Fibroblast of lung (primary cell): ENCODE results near the gene POLR1D. TPM values are rescaled to one million over a fixed set of nuclear protein-coding genes. Genes with fewer than 3 reads are reported as not detected.

Experiments
- DNase-seq, 2 donors: peaks; one replicate each; pipeline versions ENCODE4 v3.0.0 to v3.0.0-alpha.2; 2010; ENCODE audit warnings: low read depth in 2 of 2
- H2AFZ ChIP-seq: 2 replicates; pipeline ENCODE4 v1.5.1; 2012; ENCODE audit warnings: low read length, control low read depth, inconsistent platforms
- H3K27ac ChIP-seq: 2 replicates; pipeline ENCODE4 v1.5.1; 2011; ENCODE audit warnings: low read length, control low read depth; ENCODE audit not compliant: insufficient read depth
- H3K27me3 ChIP-seq: 2 replicates; pipeline ENCODE4 v1.5.1; 2011; ENCODE audit warnings: mild to moderate bottlenecking, low read length; ENCODE audit not compliant: control insufficient read depth, insufficient read depth
- H3K36me3 ChIP-seq: 2 replicates; pipeline ENCODE4 v1.5.1; 2011; ENCODE audit warnings: low read length; ENCODE audit not compliant: control insufficient read depth, insufficient read depth
- H3K4me1 ChIP-seq: 2 replicates; pipeline ENCODE4 v1.5.1; 2011; ENCODE audit warnings: low read length; ENCODE audit not compliant: control insufficient read depth, insufficient read depth; ENCODE audit errors: extremely low read depth
- H3K4me2 ChIP-seq: 2 replicates; pipeline ENCODE4 v1.5.1; 2011; ENCODE audit warnings: low read length, control low read depth; ENCODE audit not compliant: insufficient read depth; ENCODE audit errors: extremely low read depth
- H3K4me3 ChIP-seq, 4 experiments: fragments of 200-600 bp in 1 of 4; sonication (generic) in 1 of 4; replicated peaks in 1 of 4; 2 replicates each; pipeline ENCODE4 v1.5.1; 2011 to 2016; ENCODE audit warnings: low read length in 4 of 4, low read depth in 3 of 4, mild to moderate bottlenecking in 3 of 4, control low read depth in 2 of 4, inconsistent platforms in 1 of 4, mixed read lengths in 1 of 4; ENCODE audit not compliant: insufficient read depth in 1 of 4; ENCODE audit errors: control extremely low read depth in 1 of 4
- H3K79me2 ChIP-seq: 2 replicates; pipeline ENCODE4 v1.5.1; 2012; ENCODE audit warnings: mild to moderate bottlenecking, low read length, inconsistent platforms; ENCODE audit not compliant: control insufficient read depth, insufficient read depth
- H3K9ac ChIP-seq: 2 replicates; pipeline ENCODE4 v1.5.1; 2011; ENCODE audit warnings: mild to moderate bottlenecking, low read length, control low read depth; ENCODE audit not compliant: insufficient read depth
- H3K9me3 ChIP-seq: 2 replicates; pipeline ENCODE4 v1.5.1; 2012; ENCODE audit warnings: low read depth, low read length; ENCODE audit not compliant: control insufficient read depth, insufficient read depth
- H4K20me1 ChIP-seq: 2 replicates; pipeline ENCODE4 v1.5.1; 2011; ENCODE audit warnings: low read length; ENCODE audit not compliant: control insufficient read depth, insufficient read depth; ENCODE audit errors: extremely low read depth
- EZH2 ChIP-seq: IDR thresholded peaks from 2 replicates; pipeline ENCODE4 v1.5.1; 2012; ENCODE audit warnings: low read length, control low read depth, mild to moderate bottlenecking; ENCODE audit errors: missing control alignments
- polyA plus RNA-seq, 2 donors: library from polyadenylated mRNA; depleted of rRNA in 1 of 2; stranded (reverse) in 1 of 2; unstranded in 1 of 2; fragments of >200 nt; gene quantifications; 2 replicates each; pipeline ENCODE4 v1.2.1, GENCODE V29; 2011 to 2012; ENCODE audit warnings: missing spikeins in 1 of 2
- total RNA-seq: library from RNA; depleted of rRNA; stranded (reverse); fragments of >200 nt; gene quantifications from 2 replicates; pipeline ENCODE4 v1.2.1, GENCODE V29; 2014
- TF ChIP-seq, protein P1 (sequence below), 2 donors: IDR thresholded peaks in 1 of 2; conservative IDR thresholded peaks in 1 of 2; 1 replicate in 1 of 2; 2 replicates in 1 of 2; pipeline ENCODE4 v1.5.1; 2011 to 2012; ENCODE audit warnings: low read length in 2 of 2, control low read depth in 1 of 2, inconsistent platforms in 1 of 2, low read depth in 1 of 2, mild to moderate bottlenecking in 1 of 2

Gene POLR1D
- total and polyA plus RNA-seq, 2 donors (not counting 1 experiment from before 2014, with no cell fraction given), result 84.6 to 96.0 TPM

DNA sequence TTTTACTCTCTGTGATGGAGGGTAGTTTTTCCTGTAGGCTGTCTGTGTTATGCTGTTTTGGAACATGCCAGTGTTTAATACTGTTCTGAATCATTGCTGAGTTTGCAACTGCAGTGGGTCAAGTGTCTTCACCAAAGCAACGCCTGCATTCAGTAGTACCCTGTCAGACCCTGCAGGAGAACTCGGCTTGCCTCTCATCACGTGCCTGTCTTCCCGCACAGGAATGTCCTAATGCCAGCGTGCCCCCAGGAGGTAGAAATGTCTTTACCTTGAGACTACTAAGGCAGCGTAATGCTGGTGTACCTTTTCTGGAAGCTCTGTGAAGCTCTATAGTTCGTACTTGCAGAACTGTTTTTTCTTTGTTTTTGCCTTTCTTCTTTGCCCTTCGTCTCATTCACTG, 42.3 kb downstream of the POLR1D start:
- Histone ChIP-seq H3K4me3 (no peak overlapping the region), H3K9me3 (no peaks in the 10 kb centered on the region), H3K9ac (no peak overlapping the region), H3K79me2 (no peaks in the 10 kb centered on the region), H3K4me2 (no peak overlapping the region), H4K20me1 (no peaks in the 10 kb centered on the region), H3K36me3 (no peaks in the 10 kb centered on the region), H3K27me3 (no peaks in the 10 kb centered on the region), H3K27ac (no peak overlapping the region), H2AFZ (no peak overlapping the region), H3K4me1 (peaks cover 3% of the 10 kb centered on the region)
- DNase-seq, result peak in 1 of 2 donors; percentile 13
- no peak for TF ChIP-seq EZH2

DNA sequence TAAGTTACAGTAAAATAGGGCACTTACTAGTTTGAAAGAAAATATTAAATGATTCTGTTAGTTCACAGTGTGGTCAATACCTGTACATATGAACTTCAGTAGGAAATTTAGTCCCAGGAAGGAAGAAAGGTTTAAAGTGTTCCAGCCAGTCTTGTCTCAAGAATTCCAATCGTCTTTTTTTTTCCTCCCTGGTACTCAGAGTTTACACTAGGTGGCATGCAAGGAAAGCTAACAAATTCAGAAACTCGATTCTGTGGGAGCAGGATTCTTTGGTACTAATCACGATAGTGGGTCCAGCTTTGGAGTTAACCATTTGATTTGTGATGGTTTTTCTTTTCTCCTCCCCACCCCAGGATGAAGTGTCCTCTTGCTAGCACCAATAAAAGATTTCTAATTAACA, 43.6 kb downstream of the POLR1D start:
- Histone ChIP-seq H3K9me3 (no peaks in the 10 kb centered on the region), H2AFZ (no peak overlapping the region), H3K36me3 (no peaks in the 10 kb centered on the region), H3K27ac (no peak overlapping the region), H4K20me1 (no peaks in the 10 kb centered on the region), H3K27me3 (no peaks in the 10 kb centered on the region), H3K79me2 (no peaks in the 10 kb centered on the region), H3K4me3 (no peak overlapping the region), H3K4me2 (no peak overlapping the region), H3K4me1 (no peaks in the 10 kb centered on the region), H3K9ac (no peak overlapping the region)
- no peak for TF ChIP-seq EZH2
- TF ChIP-seq, protein P1, sequence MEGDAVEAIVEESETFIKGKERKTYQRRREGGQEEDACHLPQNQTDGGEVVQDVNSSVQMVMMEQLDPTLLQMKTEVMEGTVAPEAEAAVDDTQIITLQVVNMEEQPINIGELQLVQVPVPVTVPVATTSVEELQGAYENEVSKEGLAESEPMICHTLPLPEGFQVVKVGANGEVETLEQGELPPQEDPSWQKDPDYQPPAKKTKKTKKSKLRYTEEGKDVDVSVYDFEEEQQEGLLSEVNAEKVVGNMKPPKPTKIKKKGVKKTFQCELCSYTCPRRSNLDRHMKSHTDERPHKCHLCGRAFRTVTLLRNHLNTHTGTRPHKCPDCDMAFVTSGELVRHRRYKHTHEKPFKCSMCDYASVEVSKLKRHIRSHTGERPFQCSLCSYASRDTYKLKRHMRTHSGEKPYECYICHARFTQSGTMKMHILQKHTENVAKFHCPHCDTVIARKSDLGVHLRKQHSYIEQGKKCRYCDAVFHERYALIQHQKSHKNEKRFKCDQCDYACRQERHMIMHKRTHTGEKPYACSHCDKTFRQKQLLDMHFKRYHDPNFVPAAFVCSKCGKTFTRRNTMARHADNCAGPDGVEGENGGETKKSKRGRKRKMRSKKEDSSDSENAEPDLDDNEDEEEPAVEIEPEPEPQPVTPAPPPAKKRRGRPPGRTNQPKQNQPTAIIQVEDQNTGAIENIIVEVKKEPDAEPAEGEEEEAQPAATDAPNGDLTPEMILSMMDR (conservative IDR thresholded peaks at IDR 0.05 in 1 of 2, IDR thresholded peaks at IDR 0.05 in 1 of 2; ENCODE audit: low read depth in 1 of 2, low read length in 2 of 2), result peak; percentile 18 to 25
- DNase-seq, result peak in 1 of 2 donors; percentile 9

GRCh38 chr13:27665761-27666160, 44.1 kb downstream of the POLR1D start:
- no peak overlapping the region for H2AFZ ChIP-seq
- no peak overlapping the region for H3K27ac ChIP-seq
- H3K9ac ChIP-seq, result no peak overlapping the region
- TF ChIP-seq, protein P1 (conservative IDR thresholded peaks at IDR 0.05 in 1 of 2, IDR thresholded peaks at IDR 0.05 in 1 of 2; ENCODE audit: low read depth in 1 of 2, low read length in 2 of 2), result no peak
- TF ChIP-seq EZH2, result no peak
- no peak overlapping the region for H3K4me2 ChIP-seq
- DNase-seq, result no peak
- no peaks in the 10 kb centered on the region for H3K36me3 ChIP-seq
- H3K27me3 ChIP-seq, result no peaks in the 10 kb centered on the region
- no peaks in the 10 kb centered on the region for H4K20me1 ChIP-seq
- no peaks in the 10 kb centered on the region for H3K9me3 ChIP-seq
- H3K4me3 ChIP-seq, result no peak overlapping the region
- H3K4me1 ChIP-seq, result no peaks in the 10 kb centered on the region
- no peaks in the 10 kb centered on the region for H3K79me2 ChIP-seq
